ENCODE data around the gene MUC5AC.
"Not testable (repeated sequence)": the region's sequence is repeated elsewhere in the genome, so short reads cannot be mapped to it uniquely, and the experiment has no call there.

Gene MUC5AC

DNA sequence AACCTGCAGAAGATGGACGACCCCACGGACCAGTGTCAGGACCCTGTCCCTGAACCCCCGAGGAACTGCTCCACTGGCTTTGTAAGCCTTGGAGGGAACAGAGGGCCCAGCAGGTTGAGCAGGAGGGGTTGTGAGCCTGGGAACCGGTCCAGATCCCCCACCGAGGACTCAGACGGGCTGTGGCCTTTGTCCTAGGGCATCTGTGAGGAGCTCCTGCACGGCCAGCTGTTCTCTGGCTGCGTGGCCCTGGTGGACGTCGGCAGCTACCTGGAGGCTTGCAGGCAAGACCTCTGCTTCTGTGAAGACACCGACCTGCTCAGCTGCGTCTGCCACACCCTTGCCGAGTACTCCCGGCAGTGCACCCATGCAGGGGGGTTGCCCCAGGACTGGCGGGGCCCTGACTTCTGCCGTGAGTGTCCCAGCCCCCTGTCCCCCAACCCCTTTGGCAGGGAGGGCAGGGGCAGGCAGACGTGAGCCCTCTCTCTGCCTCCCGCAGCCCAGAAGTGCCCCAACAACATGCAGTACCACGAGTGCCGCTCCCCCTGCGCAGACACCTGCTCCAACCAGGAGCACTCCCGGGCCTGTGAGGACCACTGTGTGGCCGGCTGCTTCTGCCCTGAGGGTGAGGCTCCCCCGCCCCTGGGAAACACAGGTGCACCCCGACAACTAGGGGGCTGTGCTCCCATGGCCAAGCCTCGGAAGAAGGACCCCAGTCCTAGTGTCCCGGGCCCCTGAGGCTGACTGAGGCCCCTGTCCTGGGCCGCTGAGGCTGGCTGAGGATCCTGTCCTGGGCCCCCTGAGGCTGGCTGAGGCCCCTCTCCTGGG lies 6.4 kb downstream of the MUC5AC start:
- DNase-seq, result no peak

GRCh38 chr11:1164779-1165255 lies 7.1 kb downstream of the MUC5AC start:
- DNase-seq, result not testable (repeated sequence)

GRCh38 chr11:1165256-1166041 lies 7.7 kb downstream of the MUC5AC start:
- DNase-seq, result no peak

DNA sequence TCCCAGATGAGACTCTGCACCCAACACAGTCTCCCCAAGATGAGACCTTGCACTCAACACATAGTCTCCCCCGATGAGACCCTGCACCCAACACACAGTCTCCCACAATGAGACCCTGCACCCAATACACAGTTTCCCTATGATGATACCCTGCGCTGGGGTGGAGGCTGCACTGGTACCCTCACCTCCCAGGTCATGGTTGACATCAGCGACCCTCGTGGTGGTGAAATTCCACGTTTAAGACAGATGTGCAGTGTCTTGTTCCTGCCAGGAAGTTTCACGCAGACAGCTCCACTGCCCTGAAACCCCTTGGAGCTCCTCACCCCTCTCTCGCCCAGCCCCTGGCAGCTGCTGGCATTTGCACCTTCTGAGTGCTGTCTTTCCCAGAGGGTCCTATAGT lies 9.5 kb downstream of the MUC5AC start:
- no peak for DNase-seq

DNA sequence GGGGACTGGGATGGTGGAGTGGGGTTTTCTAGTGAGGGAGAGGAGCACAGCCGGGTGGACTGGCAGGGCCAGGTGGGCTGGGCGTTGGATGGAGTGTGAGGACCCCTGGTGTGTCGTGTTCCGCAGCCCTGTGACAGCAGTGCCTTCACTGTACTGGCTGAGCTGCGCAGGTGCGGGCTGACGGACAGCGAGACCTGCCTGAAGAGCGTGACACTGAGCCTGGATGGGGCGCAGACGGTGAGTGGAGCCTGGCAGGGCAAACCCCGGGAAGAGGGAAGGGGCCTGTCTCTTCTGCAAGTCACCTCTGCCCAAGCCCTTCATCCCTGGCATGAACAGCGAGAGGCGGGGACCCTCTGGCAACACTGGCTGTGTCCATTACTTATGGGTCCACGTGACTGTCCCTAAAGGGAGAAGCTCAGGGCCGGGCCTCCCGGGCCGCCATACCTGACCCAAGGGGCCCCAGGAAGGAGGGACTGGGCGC lies 10.0 kb downstream of the MUC5AC start:
- no peak for DNase-seq

- DNase-seq, result no peak
Measured at GRCh38 chr11:1168256-1168655, 10.5 kb downstream of the MUC5AC start.

DNA sequence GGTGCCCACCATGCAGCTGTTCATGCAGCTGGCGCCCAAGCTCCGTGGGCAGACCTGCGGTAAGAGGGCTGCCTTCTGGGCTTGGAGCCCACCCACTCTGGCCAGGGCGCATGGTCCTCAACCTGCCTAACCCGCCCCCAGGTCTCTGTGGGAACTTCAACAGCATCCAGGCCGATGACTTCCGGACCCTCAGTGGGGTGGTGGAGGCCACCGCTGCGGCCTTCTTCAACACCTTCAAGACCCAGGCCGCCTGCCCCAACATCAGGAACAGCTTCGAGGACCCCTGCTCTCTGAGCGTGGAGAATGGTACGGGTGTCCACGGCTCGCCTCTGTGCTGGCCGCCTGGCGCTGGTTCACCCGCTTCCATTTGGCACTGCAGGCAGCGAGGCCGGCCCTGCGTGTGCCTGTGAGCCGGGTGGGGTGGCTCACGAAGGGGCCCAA lies 11.0 kb downstream of the MUC5AC start:
- no peak for DNase-seq

- no peak for DNase-seq
Measured at GRCh38 chr11:1171223-1171984, 13.7 kb downstream of the MUC5AC start.

GRCh38 chr11:1171985-1172728 lies 14.4 kb downstream of the MUC5AC start:
- DNase-seq, result no peak

DNA sequence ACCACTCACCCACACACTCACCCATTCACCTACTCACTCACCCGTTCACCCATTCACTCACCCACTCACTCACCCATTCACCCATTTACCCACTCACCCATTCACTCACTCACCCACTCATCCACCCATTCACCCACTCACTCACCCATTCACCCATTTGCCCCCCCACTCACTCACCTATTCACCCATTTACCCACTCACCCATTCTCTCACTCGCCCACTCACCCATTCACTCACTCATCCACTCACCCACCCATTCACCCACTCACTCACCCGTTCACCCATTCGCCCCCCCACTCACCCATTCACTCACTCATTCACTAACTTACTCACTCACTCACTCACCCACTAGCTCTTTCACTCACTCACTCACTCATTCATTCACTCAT lies 15.0 kb downstream of the MUC5AC start:
- DNase-seq, result no peak

GRCh38 chr11:1173396-1173795 lies 15.6 kb downstream of the MUC5AC start:
- DNase-seq, result not testable (repeated sequence)

GRCh38 chr11:1174441-1175370 lies 17.0 kb downstream of the MUC5AC start:
- DNase-seq, result no peak

DNA sequence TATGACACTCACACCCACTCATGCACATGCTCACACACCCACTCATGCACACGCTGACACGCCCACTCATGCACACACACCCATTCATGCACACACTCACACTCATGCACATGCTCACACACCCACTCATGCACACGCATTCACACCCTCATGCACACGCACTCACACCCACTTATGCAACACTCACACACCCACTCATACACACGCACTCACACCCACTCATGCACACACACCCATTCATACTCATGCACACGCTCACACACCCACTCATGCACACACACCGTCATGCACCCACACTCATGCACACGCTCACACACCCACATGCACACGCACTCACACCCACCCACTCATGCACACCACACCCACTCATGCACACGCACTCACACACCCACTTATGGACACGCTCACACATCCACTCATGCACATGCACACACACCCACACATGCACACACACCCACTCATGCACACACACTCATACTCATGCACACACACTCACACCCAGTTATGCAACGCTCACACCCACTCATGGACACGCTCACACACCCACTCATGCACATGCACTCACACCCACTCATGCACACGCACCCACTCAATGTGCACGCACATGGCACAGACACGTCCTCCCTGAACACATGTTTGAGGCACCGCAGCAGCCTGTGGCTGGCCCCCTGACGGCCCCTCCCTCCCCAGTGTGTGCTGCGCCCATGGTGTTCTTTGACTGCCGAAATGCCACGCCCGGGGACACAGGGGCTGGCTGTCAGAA lies 17.9 kb downstream of the MUC5AC start:
- no peak for DNase-seq

- DNase-seq, result no peak
Measured at GRCh38 chr11:1176224-1177019, 18.7 kb downstream of the MUC5AC start.

- no peak for DNase-seq
Measured at GRCh38 chr11:1177020-1177770, 19.4 kb downstream of the MUC5AC start.

DNA sequence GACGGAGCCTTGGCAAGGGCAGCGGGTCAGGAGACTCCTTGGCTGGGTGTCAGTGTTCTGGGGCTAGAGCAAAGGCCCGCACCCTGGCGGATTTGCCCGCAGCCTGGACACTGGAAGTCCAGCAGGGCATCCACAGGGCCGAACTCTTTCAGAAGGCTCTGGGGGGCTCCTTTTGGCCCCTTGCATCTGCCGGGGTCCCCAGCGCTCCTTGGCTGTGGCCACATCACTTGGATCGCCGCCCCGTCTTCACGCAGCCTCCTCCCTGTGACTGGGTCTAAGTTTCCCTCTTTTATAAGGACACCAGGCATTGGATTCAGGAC lies 20.0 kb downstream of the MUC5AC start:
- no peak for DNase-seq

DNA sequence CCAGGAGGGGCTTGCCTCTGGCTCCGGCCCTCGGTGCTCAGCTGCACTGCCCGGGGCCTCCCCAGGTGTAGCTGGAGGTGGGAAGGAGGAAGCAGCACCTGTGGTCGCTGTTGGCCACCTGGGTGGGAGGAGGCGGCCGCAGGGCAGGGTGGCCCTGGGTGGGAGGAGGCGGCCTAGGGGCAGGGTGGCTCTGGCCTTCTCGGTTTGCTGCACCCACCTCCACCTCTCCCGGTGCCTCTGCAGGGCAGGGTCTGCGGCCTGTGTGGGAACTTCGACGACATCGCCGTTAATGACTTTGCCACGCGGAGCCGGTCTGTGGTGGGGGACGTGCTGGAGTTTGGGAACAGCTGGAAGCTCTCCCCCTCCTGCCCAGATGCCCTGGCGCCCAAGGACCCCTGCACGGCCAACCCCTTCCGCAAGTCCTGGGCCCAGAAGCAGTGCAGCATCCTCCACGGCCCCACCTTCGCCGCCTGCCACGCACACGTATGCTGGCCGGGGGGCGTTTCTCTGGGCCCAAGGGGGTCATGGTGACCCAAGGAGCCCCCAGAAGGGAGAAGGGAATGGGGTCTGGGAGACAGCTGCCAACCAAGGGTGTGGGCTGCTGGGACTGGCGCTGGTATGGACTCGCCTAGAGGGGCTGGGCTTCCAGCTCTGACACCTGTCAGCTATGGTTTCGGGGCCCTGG lies 20.6 kb downstream of the MUC5AC start:
- DNase-seq, result no peak

DNA sequence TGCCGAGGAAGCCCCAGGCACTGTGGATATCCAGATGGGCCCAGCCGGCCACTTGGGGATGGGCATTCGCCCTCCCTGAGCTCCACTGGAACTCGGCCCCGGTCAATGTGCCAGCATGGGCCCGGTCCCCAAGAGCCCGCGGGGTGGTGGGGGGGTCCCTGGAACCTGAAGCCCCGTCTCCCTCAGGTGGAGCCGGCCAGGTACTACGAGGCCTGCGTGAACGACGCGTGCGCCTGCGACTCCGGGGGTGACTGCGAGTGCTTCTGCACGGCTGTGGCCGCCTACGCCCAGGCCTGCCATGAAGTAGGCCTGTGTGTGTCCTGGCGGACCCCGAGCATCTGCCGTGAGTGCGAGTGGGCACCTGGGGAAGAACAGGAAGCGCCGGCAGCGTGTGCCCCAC lies 21.2 kb downstream of the MUC5AC start:
- DNase-seq, result no peak
